Right lobe of liver (tissue), 4 donors: Measurements from ENCODE around the gene SPOCK1.

ENCODE experiments used
- CTCF ChIP-seq, 4 donors: fragments of 200-600 bp in 3 of 4; fragments of 450-650 bp in 1 of 4; IDR thresholded peaks; one replicate each; pipeline versions ENCODE4 v1.5.1 to v1.8.0; 2016 to 2022; ENCODE audit warnings: antibody characterized with exemption in 4 of 4, mild to moderate bottlenecking in 2 of 4
- POLR2A ChIP-seq: fragments of 450-650 bp; IDR thresholded peaks from one replicate; pipeline ENCODE4 v1.6.1; 2017; ENCODE audit warnings: antibody characterized with exemption, mild to moderate bottlenecking
- donor health status: DM: no; HTN: no; CAD: no.
- donor health status: DM: no; HTN: no; CAD: no.
- donor health status: DM: no; HTN: yes; CAD: no.

GRCh38 chr5:137090151-137090550, 409.0 kb downstream of the SPOCK1 start:
- TF ChIP-seq POLR2A (no peak), CTCF (IDR thresholded peaks at IDR 0.05) (no peak)
